Endometrial microvascular endothelial cells (primary cell): ENCODE measurements around the gene EIF6. TPM values are rescaled to one million over a fixed set of nuclear protein-coding genes. Genes with fewer than 3 reads are reported as not detected.

Source experiments
- in situ Hi-C: cut with HindIII; loops from 2 replicates; pipeline ENCODE4 v1.10.0; 2017; ENCODE audit warnings: low sequenced_read_pairs, low pct_unique_long_range_greater_than_20kb; ENCODE audit errors: inconsistent ontology term
- total RNA-seq: library from RNA; depleted of rRNA; stranded (reverse); fragments of >200 nt; gene quantifications from one replicate; pipeline ENCODE4 v1.2.3, GENCODE V29; 2015; ENCODE audit errors: inconsistent ontology term

Gene EIF6
- total RNA-seq, 1 donor from 2014 or later, result 220 TPM

DNA sequence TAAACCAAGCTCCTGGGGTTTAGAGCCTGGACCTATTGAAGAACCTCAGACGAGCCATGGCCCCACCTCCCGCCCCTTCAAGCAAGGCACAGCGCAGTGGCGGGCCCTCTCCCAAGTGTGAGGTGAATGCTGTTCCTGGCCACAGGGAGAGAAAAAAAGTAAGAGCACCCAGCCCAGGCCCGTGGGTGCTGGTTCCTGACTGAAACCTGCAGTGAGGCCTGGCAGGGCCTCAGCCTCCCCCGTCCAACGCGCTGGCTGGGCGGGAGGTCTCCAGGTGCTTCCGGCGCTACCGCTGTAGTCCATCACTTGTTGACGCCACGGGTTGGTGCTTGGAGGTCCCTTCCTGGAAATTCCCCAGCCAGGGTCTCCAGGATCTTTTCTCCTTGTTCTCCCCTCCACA is 13.2 kb upstream of the EIF6 start:
- in situ Hi-C loops, result no loop called here

DNA sequence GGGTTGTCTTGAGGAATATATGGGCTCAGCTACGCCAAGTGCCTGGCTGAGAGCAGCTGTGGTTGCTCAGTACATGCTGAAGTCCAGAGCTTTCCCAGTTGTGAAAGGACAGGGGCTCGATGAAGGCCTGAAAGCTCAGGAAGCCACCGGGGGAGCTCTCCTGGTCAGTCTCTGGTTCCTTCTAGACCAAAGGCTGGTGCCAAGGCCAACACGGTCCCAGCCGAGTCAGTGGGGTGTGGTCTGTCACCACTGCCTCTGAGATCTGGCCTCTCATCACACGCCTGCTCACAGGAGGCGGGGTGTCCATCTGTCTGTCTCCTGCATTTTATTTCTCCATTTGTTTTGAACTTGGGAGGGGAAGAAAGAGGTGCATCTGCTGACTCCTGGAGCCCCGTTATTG is 12.6 kb upstream of the EIF6 start:
- in situ Hi-C loops, result no loop called here

DNA sequence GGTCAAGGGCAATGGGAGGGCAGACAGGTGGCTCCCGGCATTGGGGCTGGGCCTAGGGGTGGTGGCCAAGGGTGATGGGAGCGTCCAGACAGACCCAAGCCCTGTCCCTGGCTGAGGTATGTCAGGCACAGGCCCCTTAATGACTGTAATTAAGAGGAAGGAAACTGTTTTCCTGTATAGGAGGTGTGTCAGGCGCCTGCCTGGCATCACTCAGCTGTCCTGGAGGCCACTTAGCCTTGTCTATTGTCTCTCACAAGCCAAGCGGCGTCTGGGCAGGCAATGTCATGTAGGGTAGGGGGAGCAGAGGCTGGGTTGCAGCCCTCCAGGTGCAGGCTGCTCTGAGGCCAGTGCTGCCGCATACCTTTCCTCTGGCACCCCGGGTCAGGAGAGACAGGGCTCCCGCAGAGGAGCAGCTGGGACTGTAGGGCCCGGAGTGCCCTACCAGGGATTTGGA is 11.6 kb upstream of the EIF6 start:
- in situ Hi-C loops, result no loop called here

DNA sequence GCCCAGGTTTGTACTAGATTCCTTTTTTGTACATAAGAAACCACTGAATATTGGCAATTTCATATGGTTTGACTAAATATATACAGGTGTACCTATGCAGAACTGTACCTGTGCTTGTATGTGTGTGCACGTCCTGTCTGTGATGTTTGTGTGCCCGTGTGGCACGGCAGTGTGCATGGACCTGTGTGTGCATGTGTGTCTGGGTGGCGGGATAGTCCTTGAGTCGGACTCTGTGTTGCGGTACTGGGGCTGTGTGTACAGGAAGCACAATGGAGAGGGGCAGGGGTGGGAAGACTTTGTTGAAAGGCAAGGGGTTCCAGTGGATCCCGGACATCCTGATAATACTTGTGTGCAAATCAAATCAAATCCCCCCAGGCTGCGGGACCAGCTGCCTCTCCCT is 11.1 kb upstream of the EIF6 start:
- in situ Hi-C loops, result no loop called here

DNA sequence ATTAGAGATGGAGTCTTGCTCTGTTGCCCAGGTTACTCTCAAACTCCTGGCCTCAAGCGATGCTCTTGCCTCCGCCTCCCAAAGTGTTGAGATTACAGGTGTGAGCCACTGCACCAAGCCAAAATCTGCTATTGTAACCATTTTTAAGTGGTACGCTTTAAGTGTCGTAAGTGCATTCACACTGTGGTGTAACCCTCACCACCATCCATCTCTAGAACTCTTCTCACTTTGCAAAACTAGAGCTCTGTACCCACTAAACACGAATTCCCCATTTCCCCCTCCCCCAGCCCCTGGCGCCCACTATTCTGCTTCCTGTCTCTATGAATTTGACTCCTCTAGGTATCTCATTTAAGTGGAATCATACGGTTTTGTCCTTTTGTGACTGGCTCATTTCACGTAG is 10.5 kb upstream of the EIF6 start:
- in situ Hi-C loops, result no loop called here

DNA sequence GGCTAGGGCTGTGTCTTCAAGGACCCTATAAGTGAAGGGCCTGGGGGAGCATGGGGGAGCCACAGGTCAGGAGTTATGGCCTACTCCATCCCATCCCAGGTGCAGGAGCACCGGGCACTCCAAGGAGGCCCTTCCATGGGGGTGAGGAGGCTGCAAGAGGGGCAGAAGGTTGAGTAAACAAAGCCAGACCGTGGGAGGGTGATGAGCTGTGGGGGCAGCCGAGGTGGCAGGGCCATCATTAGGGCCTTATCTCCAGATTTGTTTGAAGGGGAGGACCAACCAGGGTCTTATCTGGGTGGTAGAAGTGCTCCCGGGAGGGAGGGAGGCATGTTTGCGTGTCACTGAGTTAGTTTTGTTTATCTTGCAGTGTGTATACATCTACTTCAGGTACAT is 9.7 kb upstream of the EIF6 start:
- in situ Hi-C loops, result no loop called here

DNA sequence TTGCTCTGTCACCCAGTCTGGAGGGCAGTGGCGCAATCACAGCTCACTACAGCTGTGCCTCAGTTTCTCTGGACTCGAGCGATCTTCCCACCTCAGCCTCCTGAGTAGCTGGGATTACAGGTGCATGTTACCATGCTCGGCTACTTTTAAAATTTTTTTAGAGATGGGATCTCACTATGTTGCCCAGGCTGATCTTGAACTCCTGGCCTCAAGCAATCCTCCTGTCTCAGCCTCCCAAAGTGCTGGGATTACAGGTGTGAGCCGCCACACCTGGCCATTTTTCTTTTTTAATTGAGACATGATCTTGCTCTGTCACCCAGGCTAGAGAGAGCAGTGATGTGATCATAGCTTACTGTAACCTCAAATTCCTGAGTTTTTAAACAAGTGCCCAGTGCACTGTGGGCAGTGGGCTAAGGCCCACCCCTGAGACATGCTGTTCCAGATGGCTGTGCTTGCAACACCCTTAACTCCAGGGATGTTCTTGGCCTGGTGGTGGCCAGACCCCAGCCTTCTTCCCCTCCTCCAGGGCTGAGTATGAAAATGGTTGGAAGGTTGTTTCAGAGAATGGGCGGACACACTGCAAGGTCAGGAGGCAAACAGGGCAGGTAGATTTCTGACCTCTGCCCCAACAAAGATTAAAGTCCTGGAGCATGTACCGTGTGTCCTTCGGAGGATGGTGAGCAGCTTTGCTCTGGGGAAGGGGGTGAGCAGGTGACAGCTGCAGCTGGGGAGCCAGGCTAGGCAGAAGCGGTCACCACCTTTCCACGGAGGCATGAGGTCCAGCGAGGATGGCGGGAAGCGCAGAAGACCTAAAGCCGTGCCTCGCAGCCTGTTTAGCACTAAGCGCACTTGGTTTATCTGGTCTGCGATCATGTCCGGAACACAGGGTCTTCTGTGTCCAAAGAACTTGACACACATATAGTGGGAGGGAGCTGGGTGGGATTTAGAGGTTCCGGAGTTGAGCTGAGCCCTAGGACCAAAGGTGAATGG is 9.0 kb upstream of the EIF6 start:
- in situ Hi-C loops, result no loop called here

DNA sequence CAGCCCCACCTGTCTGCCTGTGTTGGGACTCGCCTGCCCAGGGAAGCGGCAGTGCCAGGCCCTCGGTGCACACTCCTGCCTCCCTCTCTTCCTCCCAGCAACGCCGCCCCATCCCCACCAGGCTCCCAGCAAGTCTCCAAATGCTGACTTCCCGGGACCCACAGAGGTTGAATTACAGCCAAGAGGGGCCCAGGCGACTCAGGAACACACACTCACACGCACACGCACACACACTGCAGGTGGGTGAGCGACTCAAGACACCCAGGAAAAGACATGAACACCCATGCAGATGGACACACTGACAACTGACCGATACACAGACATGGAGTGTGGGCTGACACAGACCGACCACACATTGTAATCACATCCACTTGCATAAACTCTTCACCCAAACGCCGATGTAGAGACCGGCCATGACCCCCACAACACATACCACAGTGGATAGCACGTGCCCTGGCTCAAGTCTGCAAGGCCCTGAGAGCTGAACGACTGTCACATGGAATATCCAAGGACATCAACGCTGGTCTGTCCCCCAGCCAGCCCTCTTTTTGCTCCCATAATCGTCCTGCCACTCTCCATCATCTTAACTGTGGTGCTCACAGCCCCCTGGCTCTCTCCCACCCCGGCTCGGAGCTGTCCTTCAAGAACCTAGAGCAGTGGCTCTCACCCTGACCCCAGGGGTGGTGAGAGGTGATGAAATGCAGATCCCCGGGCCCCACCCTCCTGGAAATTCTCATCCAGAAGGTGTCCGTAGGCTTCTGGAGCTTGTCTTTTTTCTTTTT is 8.1 kb upstream of the EIF6 start:
- in situ Hi-C loops, result no loop called here

DNA sequence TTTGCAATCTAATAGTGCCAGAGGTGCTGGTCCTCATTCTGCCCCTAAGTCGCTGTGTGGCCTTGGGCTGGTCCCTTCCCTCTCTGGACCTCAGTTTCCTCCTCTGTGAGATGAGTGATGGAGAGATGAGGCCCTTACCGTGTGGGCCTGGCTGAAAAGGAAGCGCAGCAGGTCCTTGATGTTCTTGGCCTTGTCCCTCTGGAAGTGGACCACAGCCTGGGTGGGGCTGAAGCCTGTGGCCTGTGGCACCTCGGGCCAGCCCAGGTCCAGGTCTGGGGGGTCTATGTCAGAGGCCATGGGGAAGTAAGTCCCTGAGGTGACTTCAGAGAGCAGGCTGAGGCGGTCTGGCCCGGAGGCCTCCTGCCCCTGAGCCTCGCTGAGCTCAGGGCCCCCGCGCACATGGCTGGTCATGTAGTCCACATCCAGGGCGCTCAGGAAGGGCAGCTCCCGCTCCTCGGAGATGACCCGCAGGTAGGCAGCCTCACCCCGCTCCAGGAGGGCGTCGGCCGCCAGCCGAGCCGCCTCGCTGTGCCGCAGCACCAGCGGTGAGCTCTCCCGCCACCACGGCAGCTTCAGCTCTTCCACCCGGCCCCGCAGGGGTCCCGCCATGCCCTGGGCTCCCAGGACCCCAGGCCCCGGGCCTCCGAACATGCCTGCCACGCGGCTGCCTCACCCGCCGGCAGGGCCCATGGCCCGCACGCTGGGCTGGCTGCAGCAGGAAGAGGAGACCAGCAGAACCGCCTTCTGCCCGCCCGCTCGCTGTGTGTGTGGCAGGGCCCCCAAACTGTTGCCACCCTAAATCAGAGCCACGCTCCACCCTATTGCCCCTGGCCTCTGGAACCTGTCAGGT is 7.3 kb upstream of the EIF6 start, which contains the start of gene FAM83C:
FAM83C (minus strand) TSS at position 772 of the 850 bp plus-strand sequence; CDS start at position 651, 121 bp downstream.
- in situ Hi-C loops, result no loop called here

DNA sequence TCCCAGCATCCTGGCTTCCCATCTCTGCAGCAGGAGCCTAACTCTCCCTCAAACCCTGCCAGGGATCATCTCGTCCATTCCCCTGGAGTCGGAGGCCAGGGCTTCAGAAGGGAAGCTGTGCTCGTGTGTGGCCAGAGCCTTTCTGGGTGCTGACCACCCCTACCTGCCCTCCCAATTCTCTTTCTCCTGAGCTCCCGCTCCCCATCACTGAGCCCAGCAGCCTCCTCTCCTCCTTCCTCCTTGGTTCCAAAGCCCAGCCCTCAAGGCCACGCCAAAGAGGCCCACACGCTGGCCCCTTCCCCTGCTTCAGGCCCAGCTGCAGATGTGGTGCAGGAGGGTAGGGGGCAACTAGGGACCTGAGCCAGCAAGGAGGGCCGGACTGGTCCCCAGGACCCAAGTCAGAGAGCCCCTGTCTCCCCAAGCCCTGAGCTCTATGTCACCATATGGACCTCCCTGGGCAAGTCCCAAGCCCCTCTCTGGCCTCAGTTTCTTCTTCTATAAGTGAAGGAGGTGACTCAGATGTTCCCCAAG is 6.4 kb upstream of the EIF6 start:
- in situ Hi-C loops, result no loop called here

DNA sequence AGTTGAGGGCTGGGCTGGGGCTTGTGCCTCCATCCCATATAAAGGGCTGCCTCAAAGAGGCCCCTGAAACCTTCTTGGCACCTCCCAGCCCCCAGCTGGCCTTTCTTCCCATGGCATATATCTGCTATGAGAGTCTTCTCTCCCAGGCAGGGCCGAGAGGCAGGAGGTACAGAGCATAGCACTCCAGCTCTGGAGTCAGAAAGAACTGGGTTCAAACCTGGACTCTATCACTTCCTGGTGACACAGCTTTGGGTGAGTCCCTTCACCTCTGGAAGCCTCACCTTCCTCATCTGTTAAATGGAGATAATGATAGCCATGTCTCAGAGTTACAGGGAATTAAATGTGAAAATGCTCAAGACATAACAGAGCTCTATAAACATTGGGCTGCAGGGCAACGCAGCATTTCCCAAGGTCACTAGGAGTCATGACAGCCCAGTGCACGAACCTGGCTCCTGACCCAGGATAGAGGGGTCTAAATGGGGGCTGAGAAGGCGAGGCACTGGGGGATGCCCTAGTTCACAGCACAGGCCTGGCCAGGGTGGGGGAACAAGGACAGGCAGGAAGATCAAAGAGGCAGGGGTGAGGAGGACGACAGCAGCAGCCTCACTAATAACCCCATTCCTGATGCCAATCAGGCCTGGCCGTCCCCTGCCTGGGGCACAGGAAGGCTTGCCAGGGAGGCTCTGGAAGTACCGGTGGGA is 5.8 kb upstream of the EIF6 start:
- in situ Hi-C loops, result no loop called here

DNA sequence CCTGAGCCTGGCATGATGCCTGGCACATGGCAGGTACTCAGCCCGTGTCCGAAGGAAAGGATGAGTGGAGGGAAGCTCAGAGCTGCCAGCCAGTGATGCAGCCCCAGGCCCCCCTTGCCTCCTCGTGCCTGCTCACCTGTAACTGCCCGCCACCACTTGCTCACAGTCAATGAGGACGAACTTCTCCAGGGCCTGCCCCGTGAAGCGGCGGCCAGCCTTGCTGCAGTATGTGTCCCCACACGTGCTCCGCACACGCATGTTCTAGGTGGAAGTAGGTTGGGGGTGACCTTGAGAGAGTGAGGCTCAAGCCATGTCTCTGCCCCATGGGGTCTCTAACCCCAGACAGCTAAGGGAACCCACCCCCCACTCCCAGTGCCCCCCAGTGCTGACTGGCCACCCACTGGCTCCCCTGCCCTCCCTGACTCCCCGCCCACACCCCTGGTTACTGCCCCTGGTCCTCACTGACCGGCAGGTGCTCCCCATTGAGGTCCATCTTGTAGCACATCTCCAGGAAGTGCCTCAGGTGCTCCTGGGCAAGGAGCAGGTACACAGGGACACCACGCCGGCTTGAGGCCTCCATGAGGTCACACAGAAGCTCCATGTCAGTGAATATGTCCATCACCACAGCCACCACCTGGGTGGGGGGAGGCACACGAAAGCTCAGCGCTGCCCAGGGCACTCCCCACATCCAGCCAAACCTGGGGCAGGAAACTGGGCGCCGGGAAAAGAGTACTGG is 3.9 kb upstream of the EIF6 start:
- in situ Hi-C loops, result no loop called here

DNA sequence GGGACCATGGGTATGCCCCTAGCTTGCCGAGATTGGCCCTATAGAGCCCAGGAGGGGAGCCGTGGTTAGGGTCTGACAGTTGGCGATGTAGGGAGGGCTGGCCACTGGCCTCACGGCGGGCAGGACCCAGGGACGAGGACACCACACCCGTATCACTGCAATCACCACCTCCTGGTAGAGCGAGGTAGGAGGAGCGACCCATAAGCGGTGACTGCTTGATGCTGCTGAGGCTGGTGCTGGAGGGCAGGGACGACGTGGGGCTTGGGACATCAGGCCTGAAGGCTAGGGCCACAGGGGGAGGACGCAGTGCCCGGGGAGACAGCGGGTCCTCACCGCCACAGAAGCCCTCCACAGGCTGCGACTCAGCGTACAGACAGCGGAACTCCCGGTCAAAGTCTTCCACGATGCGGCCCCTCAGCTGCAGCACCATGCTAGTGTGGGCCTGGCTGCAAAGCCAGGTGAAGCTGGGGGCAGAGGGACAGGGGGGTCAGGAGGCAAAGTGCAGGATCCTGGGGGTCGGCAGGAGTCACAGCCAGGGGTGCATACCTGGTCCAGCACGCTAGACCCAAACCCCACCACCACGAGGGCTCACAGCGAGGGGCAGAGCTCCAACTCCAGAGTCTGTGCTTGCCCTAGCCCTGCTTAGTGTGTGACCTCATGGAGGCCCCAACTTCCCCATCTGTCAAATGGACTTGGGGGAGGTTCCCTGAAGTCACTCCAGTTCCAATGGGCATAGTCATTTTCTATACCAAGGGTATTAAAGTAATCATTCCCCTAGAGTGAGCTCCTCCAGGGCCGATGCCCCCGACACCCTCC is 3.1 kb upstream of the EIF6 start:
- in situ Hi-C loops, result no loop called here

DNA sequence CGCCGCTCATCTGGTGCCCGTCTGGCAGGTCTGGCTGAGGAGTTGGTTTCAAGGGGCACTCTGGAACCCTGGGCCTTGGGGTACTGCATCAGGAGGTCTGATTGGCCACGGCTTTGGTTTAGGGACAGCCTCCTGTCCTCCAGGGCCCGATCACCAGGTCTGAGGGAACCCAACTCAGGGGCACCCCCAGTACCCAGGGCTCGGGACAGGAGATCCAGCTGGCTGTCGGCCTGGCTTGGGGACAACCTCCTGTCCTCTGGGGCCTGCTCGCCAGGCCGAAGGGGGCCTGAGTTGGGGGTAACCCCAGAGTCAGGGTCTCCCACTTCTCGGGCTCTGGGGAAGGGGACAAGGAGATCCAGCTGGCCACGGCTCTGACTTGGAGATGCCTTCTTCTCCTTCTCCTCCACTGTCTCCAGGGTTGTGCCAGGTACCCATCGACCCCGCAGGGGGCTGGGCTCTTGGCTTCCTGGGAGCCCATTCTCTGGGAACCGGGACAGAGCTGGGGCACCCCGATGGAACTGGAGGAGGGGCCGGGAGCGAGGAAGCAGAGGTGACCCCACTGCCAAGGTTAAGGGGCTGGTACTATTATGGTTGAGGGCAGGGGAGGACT is 2.4 kb upstream of the EIF6 start:
- in situ Hi-C loops, result no loop called here

DNA sequence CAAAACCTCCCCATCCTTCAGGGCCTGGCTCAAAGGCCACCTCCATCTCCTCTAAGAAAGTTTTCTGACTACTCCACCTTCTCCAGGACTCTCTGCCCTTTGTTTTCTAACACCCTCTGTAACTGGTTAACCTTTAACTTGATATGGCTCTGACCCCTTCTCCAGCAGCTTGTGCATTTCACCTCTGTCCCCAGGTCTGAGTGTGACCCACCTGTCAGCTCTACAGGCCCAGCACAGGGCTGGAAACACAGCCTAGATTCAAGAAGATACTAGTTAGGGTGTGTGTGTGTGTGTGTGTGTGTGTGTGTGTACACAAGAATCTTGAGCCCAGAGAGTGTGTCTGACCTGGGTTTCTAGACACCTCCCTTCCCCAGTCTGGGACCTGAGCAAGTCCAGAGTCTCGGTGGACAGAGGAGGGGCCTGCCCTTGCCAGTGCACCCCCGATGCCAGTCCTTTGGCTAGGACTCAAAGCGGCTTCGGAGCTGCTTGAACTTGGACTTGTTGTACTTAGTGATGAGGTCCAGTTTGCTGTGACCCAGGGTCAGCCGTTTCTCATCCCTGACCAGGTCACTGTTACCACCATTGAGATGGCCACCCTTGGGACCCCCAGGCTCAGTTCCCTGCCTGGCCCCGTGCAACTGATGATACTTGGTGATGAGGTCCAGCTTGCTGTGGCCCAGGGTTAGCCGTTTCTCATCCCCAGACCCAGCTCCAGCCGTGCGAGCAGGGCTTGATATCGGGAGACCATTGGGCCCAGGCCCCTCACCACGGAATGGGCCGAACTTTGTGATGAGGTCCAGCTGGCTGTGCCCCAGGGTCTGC is 1.7 kb upstream of the EIF6 start:
- in situ Hi-C loops, result no loop called here

DNA sequence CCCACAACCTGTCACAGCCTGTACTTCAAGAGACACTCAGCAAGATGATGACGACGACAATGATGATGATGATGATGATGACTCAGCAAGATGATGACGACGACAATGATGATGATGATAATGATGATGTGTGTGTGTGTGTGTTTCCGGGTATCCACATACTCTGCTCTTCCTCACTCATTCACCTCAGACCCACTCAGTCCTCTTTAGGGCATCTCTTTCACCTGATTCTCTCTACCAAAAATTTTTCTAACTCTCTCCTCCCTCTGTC is 1.2 kb upstream of the EIF6 start:
- in situ Hi-C loops, result no loop called here
